ENCODE data around the gene CYP27B1.

- TF ChIP-seq CTCF (conservative IDR thresholded peaks at IDR 0.05 in 1 of 2, IDR thresholded peaks at IDR 0.05 in 1 of 2; ENCODE audit: extremely low read depth in 1 of 2, insufficient read depth in 1 of 2, low read depth in 1 of 2, low read length in 2 of 2) (no peak), EZH2 (IDR thresholded peaks at IDR 0.05; ENCODE audit: borderline replicate concordance, low read length) (no peak)
These were observed 35.3 kb downstream of the CYP27B1 start for GRCh38 chr12:57731411-57732080.

Data from mammary epithelial cell (primary cell).